Occipital lobe (tissue), 3 donors: Measurements from ENCODE around the gene KNTC1. TPM values are rescaled to one million over a fixed set of nuclear protein-coding genes. Genes with fewer than 3 reads are reported as not detected.
"Not testable (repeated sequence)": the region's sequence is repeated elsewhere in the genome, so short reads cannot be mapped to it uniquely, and the experiment has no call there.

Experiments
- DNase-seq: peaks from one replicate; lab custom pipeline; 2025; lab: John Stamatoyannopoulos, UW
- small RNA-seq: library from RNA; depleted of rRNA; stranded (forward); fragments of <200 nt; gene quantifications from one replicate; pipeline ENCODE3, GENCODE V24; 2014
- total RNA-seq: library from RNA; depleted of rRNA; stranded (reverse); fragments of >200 nt; gene quantifications from one replicate; pipeline ENCODE4 v1.2.3, GENCODE V29; 2014

The KNTC1 gene
- total RNA-seq, 1 donor from 2014 or later, result 20.9 TPM

- no peak for DNase-seq
Observed at GRCh38 chr12:122643207-122643805, 116.3 kb downstream of the KNTC1 start.

- DNase-seq, result no peak
Observed at GRCh38 chr12:122646517-122647217, 119.6 kb downstream of the KNTC1 start.

GRCh38 chr12:122651520-122652224 lies 124.6 kb downstream of the KNTC1 start:
- DNase-seq, result no peak

GRCh38 chr12:122653291-122653690 lies 126.2 kb downstream of the KNTC1 start:
- DNase-seq, result not testable (repeated sequence)

GRCh38 chr12:122656298-122656697 lies 129.2 kb downstream of the KNTC1 start:
- DNase-seq, result no peak

GRCh38 chr12:122659579-122659978 lies 132.5 kb downstream of the KNTC1 start:
- no peak for DNase-seq

- no peak for DNase-seq
Observed at GRCh38 chr12:122661246-122661645, 134.2 kb downstream of the KNTC1 start.

GRCh38 chr12:122661938-122662337 lies 134.9 kb downstream of the KNTC1 start:
- DNase-seq, result no peak

- DNase-seq, result no peak
Observed at GRCh38 chr12:122665349-122665748, 138.3 kb downstream of the KNTC1 start.

GRCh38 chr12:122665759-122666158 lies 138.7 kb downstream of the KNTC1 start:
- DNase-seq, result no peak

GRCh38 chr12:122668268-122668667 lies 141.2 kb downstream of the KNTC1 start:
- DNase-seq, result no peak

- no peak for DNase-seq
Observed at GRCh38 chr12:122669397-122670070, 142.5 kb downstream of the KNTC1 start.

- no peak for DNase-seq
Observed at GRCh38 chr12:122672515-122672914, 145.5 kb downstream of the KNTC1 start.

Small RNAs within 50 kb of the gene (small RNA-seq; reads per million reads assigned to genes)
- not detected for gene AC026333.1
- gene RF00411, result 0.23 reads per million

Other genes starting within 250 kb of the KNTC1 start
- gene CLIP1, start 104.6 kb upstream of the KNTC1 start, total RNA-seq, result 73.5 TPM
- gene ZCCHC8, start 26.3 kb upstream of the KNTC1 start, total RNA-seq, result 31.7 TPM
- 77.7 TPM for gene RSRC2, start 313 bp upstream of the KNTC1 start, total RNA-seq
- not detected for gene HCAR2, start 176.1 kb downstream of the KNTC1 start, total RNA-seq
- 0.16 TPM for gene HCAR3, start 189.6 kb downstream of the KNTC1 start, total RNA-seq
- gene HCAR1, start 203.6 kb downstream of the KNTC1 start, total RNA-seq, result 0.78 TPM
- gene DENR, start 225.6 kb downstream of the KNTC1 start, total RNA-seq, result 46.6 TPM
- gene CCDC62, start 247.3 kb downstream of the KNTC1 start, total RNA-seq, result 9.4 TPM